Sigmoid colon (tissue), 3 donors: ENCODE results near the gene CHD1L.

ENCODE experiments used
- CTCF ChIP-seq, 4 experiments: fragments of 450-650 bp in 3 of 4; fragments of 200-600 bp in 1 of 4; IDR thresholded peaks; one replicate each; pipeline ENCODE4 v1.5.1; 2016 to 2019; ENCODE audit warnings: antibody characterized with exemption in 4 of 4, mild to moderate bottlenecking in 3 of 4, moderate library complexity in 2 of 4
- POLR2A ChIP-seq, 2 donors: fragments of 450-650 bp; IDR thresholded peaks; one replicate each; pipeline ENCODE4 v1.6.1; 2016; ENCODE audit warnings: antibody characterized with exemption in 2 of 2, mild to moderate bottlenecking in 2 of 2, moderate library complexity in 2 of 2

- TF ChIP-seq CTCF (IDR thresholded peaks at IDR 0.05) (peak; percentile 73 to 87 (median 77)), POLR2A (IDR thresholded peaks at IDR 0.05) (no peak)
Observed at GRCh38 chr1:147242449-147243227, at the start of gene CHD1L.
